Endothelial cell of umbilical vein (primary cell): ENCODE measurements around the gene ABCB4. TPM values are rescaled to one million over a fixed set of nuclear protein-coding genes. Genes with fewer than 3 reads are reported as not detected.

Source experiments
- BruUV-seq: library from RNA; stranded (reverse); fragments of 400-500 nt; replicated peaks from 2 replicates; lab custom pipeline; 2021; lab: Mats Ljungman, UMichigan
- CTCF ChIA-PET: fragments of 300-600, 350-600 bp; sonication (Branson Sonifier 250); formaldehyde crosslinking; loops from one replicate; lab custom pipeline; 2021; ENCODE audit warnings: antibody characterized with exemption, inconsistent platforms; lab: Charles Lee
- POLR2A ChIA-PET: fragments of 300-600, 350-600 bp; sonication (Branson Sonifier 250); formaldehyde crosslinking; loops from one replicate; lab custom pipeline; 2021; ENCODE audit warnings: antibody characterized with exemption, inconsistent platforms; lab: Charles Lee
- DNase-seq: peaks from one replicate; pipeline ENCODE4 v3.0.0-alpha.2; 2011; ENCODE audit warnings: low read depth, low spot score
- FAIRE-seq: peaks from 2 replicates; lab custom pipeline; 2011; peaks lifted over from hg19 to GRCh38; lab: Jason Lieb, UNC
- H2AFZ ChIP-seq: 2 replicates; pipeline ENCODE4 v1.6.0; 2012; ENCODE audit warnings: low read depth, low read length, control low read depth, inconsistent platforms
- H3K27ac ChIP-seq: 2 replicates; pipeline ENCODE4 v1.5.1; 2011; ENCODE audit warnings: low read depth, mild to moderate bottlenecking, control low read depth, low read length, moderate library complexity; ENCODE audit not compliant: insufficient read depth
- H3K27me3 ChIP-seq, 2 experiments: 2 replicates each; pipeline versions ENCODE4 v1.6.0 to v1.6.1; 2011; ENCODE audit warnings: low read length in 2 of 2, mixed read lengths in 1 of 2; ENCODE audit not compliant: control insufficient read depth in 2 of 2, insufficient read depth in 2 of 2
- H3K36me3 ChIP-seq, 2 experiments: 2 replicates in 1 of 2; 3 replicates in 1 of 2; pipeline ENCODE4 v1.5.1; 2011; ENCODE audit warnings: low read length in 2 of 2, mild to moderate bottlenecking in 1 of 2, moderate library complexity in 1 of 2; ENCODE audit not compliant: control insufficient read depth in 2 of 2, insufficient read depth in 2 of 2; ENCODE audit errors: extremely low read depth in 1 of 2
- H3K4me1 ChIP-seq: 3 replicates; pipeline ENCODE4 v1.5.1; 2011; ENCODE audit warnings: mild to moderate bottlenecking, low read length; ENCODE audit not compliant: control insufficient read depth, insufficient read depth; ENCODE audit errors: extremely low read depth
- H3K4me2 ChIP-seq: 2 replicates; pipeline ENCODE4 v1.6.1; 2011; ENCODE audit warnings: low read length, control low read depth, mixed read lengths; ENCODE audit not compliant: insufficient read depth
- H3K4me3 ChIP-seq, 3 experiments: fragments of 200-600 bp in 1 of 3; sonication (generic), shearing (Covaris generic) in 1 of 3; replicated peaks in 1 of 3; 2 replicates each; pipeline ENCODE4 v1.5.1; 2011 to 2016; ENCODE audit warnings: control low read depth in 3 of 3, low read length in 3 of 3, mild to moderate bottlenecking in 2 of 3, inconsistent platforms in 1 of 3, low read depth in 1 of 3, moderate library complexity in 1 of 3; ENCODE audit not compliant: insufficient read depth in 1 of 3
- H3K79me2 ChIP-seq: 2 replicates; pipeline ENCODE4 v1.6.0; 2012; ENCODE audit warnings: low read length, inconsistent platforms; ENCODE audit not compliant: control insufficient read depth, insufficient read depth
- H3K9ac ChIP-seq: replicated peaks from 2 replicates; pipeline ENCODE3; 2011; ENCODE audit warnings: low read length, control low read depth; ENCODE audit not compliant: insufficient read depth; ENCODE audit errors: extremely low read depth
- H3K9me1 ChIP-seq: replicated peaks from 3 replicates; pipeline ENCODE4 v1.6.0; 2011; ENCODE audit warnings: mild to moderate bottlenecking, low read length; ENCODE audit not compliant: control insufficient read depth, insufficient read depth; ENCODE audit errors: extremely low read depth
- H3K9me3 ChIP-seq: replicated peaks from 2 replicates; pipeline ENCODE4 v1.5.1; 2012; ENCODE audit warnings: low read length, inconsistent platforms; ENCODE audit not compliant: control insufficient read depth, insufficient read depth
- H4K20me1 ChIP-seq: replicated peaks from 2 replicates; pipeline ENCODE3; 2011; ENCODE audit warnings: mild to moderate bottlenecking, low read length; ENCODE audit not compliant: control insufficient read depth, insufficient read depth; ENCODE audit errors: extremely low read depth
- CTCF ChIP-seq, 2 donors: IDR thresholded peaks; 1 replicate in 1 of 2; 2 replicates in 1 of 2; pipeline ENCODE4 v1.5.1; 2011; ENCODE audit warnings: low read length in 2 of 2, mild to moderate bottlenecking in 2 of 2, moderate library complexity in 2 of 2, control low read depth in 1 of 2, inconsistent platforms in 1 of 2, low read depth in 1 of 2; ENCODE audit not compliant: insufficient read depth in 1 of 2; ENCODE audit errors: extremely low read depth in 1 of 2
- EZH2 ChIP-seq: IDR thresholded peaks from 2 replicates; pipeline ENCODE4 v1.6.1; 2012; ENCODE audit warnings: borderline replicate concordance, low read depth, mild to moderate bottlenecking, moderate library complexity, low read length, inconsistent platforms; ENCODE audit not compliant: severe bottlenecking
- FOS ChIP-seq: IDR thresholded peaks from 2 replicates; pipeline ENCODE4 v1.6.1; 2011; ENCODE audit warnings: mild to moderate bottlenecking, low read length, moderate library complexity, borderline replicate concordance; ENCODE audit not compliant: insufficient read depth
- GATA2 ChIP-seq: IDR thresholded peaks from 2 replicates; pipeline ENCODE4 v1.7.0; 2011; ENCODE audit warnings: low read depth, mild to moderate bottlenecking, moderate library complexity, mixed read lengths, low read length; ENCODE audit not compliant: insufficient read length, insufficient read depth
- JUN ChIP-seq: IDR thresholded peaks from 2 replicates; pipeline ENCODE4 v1.6.1; 2011; ENCODE audit warnings: borderline replicate concordance, low read depth; ENCODE audit not compliant: insufficient read length, insufficient read depth
- MAX ChIP-seq: IDR thresholded peaks from 2 replicates; pipeline ENCODE4 v1.6.1; 2011; ENCODE audit not compliant: insufficient read depth, insufficient read length
- MYC ChIP-seq: IDR thresholded peaks from one replicate; pipeline ENCODE4 v1.6.1; 2011; ENCODE audit warnings: mild to moderate bottlenecking, low read depth, low read length
- POLR2A ChIP-seq: IDR thresholded peaks from 2 replicates; pipeline ENCODE4 v1.6.1; 2012; ENCODE audit warnings: low read depth, mild to moderate bottlenecking, control low read depth, low read length
- POLR2AphosphoS5 ChIP-seq: IDR thresholded peaks from 2 replicates; pipeline ENCODE4 v1.6.1; 2012; ENCODE audit warnings: low read depth, mild to moderate bottlenecking, control low read depth, low read length, moderate library complexity; ENCODE audit not compliant: insufficient read depth
- dilution Hi-C: fragments of 300-500 bp; cut with MboI; formaldehyde crosslinking; loops from one replicate; pipeline ENCODE4 v1.15.0; 2019; ENCODE audit warnings: low sequenced_read_pairs; ENCODE audit not compliant: extremely low pct_ligation_motif_present
- intact Hi-C: fragments of 100-400 bp; cut with micrococcal nuclease; formaldehyde crosslinking; loops from one replicate; pipeline ENCODE4 v1.10.0; 2022
- polyA plus RNA-seq, 4 experiments: library from polyadenylated mRNA; depleted of rRNA in 3 of 4; stranded (reverse) in 3 of 4; unstranded in 1 of 4; fragments of >200 nt; gene quantifications; 2 replicates each; pipeline versions ENCODE4 v1.2.1 to v1.2.3, GENCODE V29; 2011 to 2012; ENCODE audit warnings: missing spikeins in 1 of 4
- total RNA-seq: library from RNA; stranded (reverse); gene quantifications from 2 replicates; pipeline ENCODE4 v1.2.3, GENCODE V29; 2021

Gene ABCB4
- total and polyA plus RNA-seq, 2 donors (not counting 3 experiments of a cell fraction or from before 2014, with no cell fraction given): 0.11 to 0.15 TPM

DNA sequence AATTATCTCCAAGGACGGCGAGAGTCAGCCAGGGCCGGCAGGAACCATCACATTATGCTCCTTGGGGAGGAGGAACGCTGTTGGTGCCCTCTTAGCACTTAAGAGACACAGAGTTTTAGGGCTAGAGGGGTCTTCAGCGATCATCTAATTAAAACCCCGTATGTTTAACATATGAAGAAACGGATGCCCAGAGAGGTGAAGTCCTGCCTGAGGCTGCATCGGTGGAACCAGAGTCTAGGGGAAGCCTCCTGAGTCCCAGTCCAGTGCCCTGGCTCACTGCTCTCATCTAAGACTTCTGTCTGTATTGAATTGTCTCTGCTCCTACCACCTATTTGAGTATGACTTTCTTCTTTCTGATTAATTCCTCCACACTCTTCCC lies 688 bp upstream of the ABCB4 start:
- no peak overlapping the region for H3K4me2 ChIP-seq
- no peaks in the 10 kb centered on the region for H3K79me2 ChIP-seq
- no TSS peak for BruUV-seq
- dilution Hi-C loops: no loop called here
- no peak overlapping the region for H3K4me3 ChIP-seq
- intact Hi-C loops: no loop called here
- H3K27me3 ChIP-seq: peaks cover 26 to 58% of the 10 kb centered on the region in 2 experiments
- no peak overlapping the region for H3K9ac ChIP-seq
- no peaks in the 10 kb centered on the region for H3K36me3 ChIP-seq
- H4K20me1 ChIP-seq: no peaks in the 10 kb centered on the region
- ChIA-PET POLR2A (no interaction called here), CTCF (no interaction called here)
- no peak for FAIRE-seq
- H3K9me1 ChIP-seq: no peaks in the 10 kb centered on the region
- peaks cover 6% of the 10 kb centered on the region for H3K4me1 ChIP-seq
- H2AFZ ChIP-seq: no peak overlapping the region
- TF ChIP-seq EZH2 (peak; percentile 13), JUN (no peak)
- no peaks in the 10 kb centered on the region for H3K9me3 ChIP-seq
- H3K27ac ChIP-seq: no peak overlapping the region
- no peak for DNase-seq

GRCh38 chr7:87474533-87475358 lies 734 bp downstream of the ABCB4 start:
- Histone ChIP-seq H3K9me3 (no peaks in the 10 kb centered on the region), H3K9me1 (no peaks in the 10 kb centered on the region), H3K9ac (no peak overlapping the region), H3K27me3 (peaks cover 26 to 58% of the 10 kb centered on the region in 2 experiments), H3K79me2 (no peaks in the 10 kb centered on the region), H3K4me3 (peak overlapping the region in 1 of 3 experiments; percentile 45), H2AFZ (peak overlapping the region; percentile 51), H4K20me1 (no peaks in the 10 kb centered on the region), H3K36me3 (no peaks in the 10 kb centered on the region), H3K27ac (no peak overlapping the region), H3K4me2 (peak overlapping the region; percentile 65), H3K4me1 (peaks cover 6% of the 10 kb centered on the region)
- DNase-seq: peak; percentile 46
- POLR2A ChIA-PET: no interaction called here
- dilution Hi-C loops (no loop called here), intact Hi-C loops (no loop called here)
- TF ChIP-seq EZH2 (no peak), GATA2 (no peak), CTCF (IDR thresholded peaks at IDR 0.05; ENCODE audit: extremely low read depth in 1 of 2, insufficient read depth in 1 of 2, low read depth in 1 of 2, low read length in 2 of 2) (no peak), POLR2A (no peak), FOS (no peak), MYC (no peak), JUN (no peak), POLR2AphosphoS5 (no peak), MAX (no peak)
- CTCF ChIA-PET: no interaction called here
- no TSS peak for BruUV-seq
- peak; percentile 18 for FAIRE-seq
